ENCODE measurements around the gene CLIP4.

DNA sequence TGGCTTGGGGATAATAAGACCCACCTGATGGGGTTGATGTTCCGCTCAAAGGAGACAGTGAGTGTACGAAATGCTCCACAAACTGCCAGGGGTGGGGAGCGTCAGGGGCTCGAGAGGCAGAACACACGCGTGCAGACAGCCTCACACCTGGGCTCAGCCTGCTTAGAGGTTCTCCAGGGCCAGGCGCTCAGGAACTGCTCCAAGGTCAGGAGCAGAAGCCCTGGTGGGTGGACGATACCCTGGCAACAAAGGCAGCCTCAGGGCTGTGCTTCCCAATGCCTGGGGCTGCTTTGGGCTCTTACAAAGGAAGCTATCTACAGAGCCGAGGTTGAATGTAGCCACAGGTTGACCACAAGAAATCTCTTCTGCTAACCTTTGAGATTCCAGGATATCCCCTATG is 114.4 kb downstream of the CLIP4 start:
- TF ChIP-seq, protein P1, sequence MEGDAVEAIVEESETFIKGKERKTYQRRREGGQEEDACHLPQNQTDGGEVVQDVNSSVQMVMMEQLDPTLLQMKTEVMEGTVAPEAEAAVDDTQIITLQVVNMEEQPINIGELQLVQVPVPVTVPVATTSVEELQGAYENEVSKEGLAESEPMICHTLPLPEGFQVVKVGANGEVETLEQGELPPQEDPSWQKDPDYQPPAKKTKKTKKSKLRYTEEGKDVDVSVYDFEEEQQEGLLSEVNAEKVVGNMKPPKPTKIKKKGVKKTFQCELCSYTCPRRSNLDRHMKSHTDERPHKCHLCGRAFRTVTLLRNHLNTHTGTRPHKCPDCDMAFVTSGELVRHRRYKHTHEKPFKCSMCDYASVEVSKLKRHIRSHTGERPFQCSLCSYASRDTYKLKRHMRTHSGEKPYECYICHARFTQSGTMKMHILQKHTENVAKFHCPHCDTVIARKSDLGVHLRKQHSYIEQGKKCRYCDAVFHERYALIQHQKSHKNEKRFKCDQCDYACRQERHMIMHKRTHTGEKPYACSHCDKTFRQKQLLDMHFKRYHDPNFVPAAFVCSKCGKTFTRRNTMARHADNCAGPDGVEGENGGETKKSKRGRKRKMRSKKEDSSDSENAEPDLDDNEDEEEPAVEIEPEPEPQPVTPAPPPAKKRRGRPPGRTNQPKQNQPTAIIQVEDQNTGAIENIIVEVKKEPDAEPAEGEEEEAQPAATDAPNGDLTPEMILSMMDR (conservative IDR thresholded peaks at IDR 0.05), result no peak
- no peak for TF ChIP-seq EZH2 (IDR thresholded peaks at IDR 0.05; ENCODE audit: low read depth)

Measured in PC-9 (cell line).